K562 (cell line): Measurements from ENCODE around the gene KSR2. TPM values are rescaled to one million over a fixed set of nuclear protein-coding genes. Genes with fewer than 3 reads are reported as not detected.

Experiments used
- ATAC-seq: fragments of 200-7000 bp; cut with Tn5 transposase; 3 replicates; pipeline ENCODE4 v1.9.1; 2020; ENCODE audit warnings: moderate library complexity
- BruUV-seq: library from RNA; stranded (reverse); fragments of 400-500 nt; replicated peaks from 2 replicates; lab custom pipeline; 2021; lab: Mats Ljungman, UMichigan
- CTCF ChIA-PET: fragments of 300-600 bp; formaldehyde crosslinking; extraction: SDS; loops from one replicate; lab custom pipeline; 2021; ENCODE audit warnings: low intra/inter-chr PET ratio; lab: Yijun Ruan, JAX
- POLR2A ChIA-PET: fragments of 300-600, 350-650 bp; sonication (Branson Sonifier 250); formaldehyde crosslinking; extraction: SDS; loops from one replicate; lab custom pipeline; 2021; ENCODE audit warnings: antibody characterized with exemption, inconsistent platforms; lab: Yijun Ruan, JAX
- DNase-seq, 4 experiments: peaks; one replicate each; pipeline versions ENCODE4 v3.0.0 to v3.0.0-alpha.2; 2011 to 2018; ENCODE audit warnings: low spot score in 3 of 4, mixed read lengths in 3 of 4; ENCODE audit errors: extremely low read depth in 1 of 4
- FAIRE-seq: peaks from 2 replicates; lab custom pipeline; 2011; peaks lifted over from hg19 to GRCh38; lab: Jason Lieb, UNC
- H2AFZ ChIP-seq: 2 replicates; pipeline ENCODE4 v1.6.0; 2011; ENCODE audit warnings: low read depth, low read length, control low read depth, inconsistent platforms
- H3K27ac ChIP-seq: fragments of 200-600 bp; 3 replicates; pipeline ENCODE4 v1.8.0; 2011; ENCODE audit warnings: low read depth, mild to moderate bottlenecking, control low read depth, inconsistent platforms, low read length, moderate library complexity, mixed read lengths; ENCODE audit errors: extremely low read depth
- H3K27me3 ChIP-seq, 2 experiments: fragments of 300-600 bp in 1 of 2; 2 replicates in 1 of 2; 3 replicates in 1 of 2; pipeline versions ENCODE4 v1.6.0 to v1.8.0; 2011; ENCODE audit warnings: inconsistent platforms in 2 of 2, low read length in 2 of 2, mild to moderate bottlenecking in 1 of 2, mixed read lengths in 1 of 2, moderate library complexity in 1 of 2; ENCODE audit not compliant: control insufficient read depth in 2 of 2, insufficient read depth in 2 of 2
- H3K36me3 ChIP-seq: fragments of 300-600 bp; 3 replicates; pipeline ENCODE4 v1.8.0; 2011; ENCODE audit warnings: mild to moderate bottlenecking, low read length, inconsistent platforms; ENCODE audit not compliant: control insufficient read depth, insufficient read depth
- H3K4me1 ChIP-seq, 2 experiments: fragments of 200-600 bp in 1 of 2; replicated peaks in 1 of 2; 2 replicates in 1 of 2; 3 replicates in 1 of 2; pipeline versions ENCODE4 v1.5.1 to v1.8.0; 2011; ENCODE audit warnings: inconsistent platforms in 2 of 2, low read length in 2 of 2, mild to moderate bottlenecking in 1 of 2, mixed read lengths in 1 of 2, moderate library complexity in 1 of 2; ENCODE audit not compliant: control insufficient read depth in 2 of 2, insufficient read depth in 2 of 2
- H3K4me2 ChIP-seq: 2 replicates; pipeline ENCODE4 v1.6.1; 2011; ENCODE audit warnings: low read length, control low read depth, inconsistent platforms, mixed read lengths; ENCODE audit not compliant: insufficient read depth
- H3K4me3 ChIP-seq: fragments of 200-600 bp; sonication (generic), shearing (Covaris generic); 2 replicates; pipeline ENCODE4 v1.5.1; 2016; ENCODE audit warnings: control low read depth, inconsistent platforms
- H3K79me2 ChIP-seq: fragments of 200-600 bp; 3 replicates; pipeline ENCODE4 v1.8.0; 2011; ENCODE audit warnings: low read length, inconsistent platforms; ENCODE audit not compliant: control insufficient read depth, insufficient read depth
- H3K9ac ChIP-seq, 2 experiments: 2 replicates each; pipeline versions ENCODE4 v1.6.0 to v1.6.1; 2011; ENCODE audit warnings: low read depth in 2 of 2, low read length in 2 of 2, control low read depth in 1 of 2, inconsistent platforms in 1 of 2, mild to moderate bottlenecking in 1 of 2, mixed read lengths in 1 of 2; ENCODE audit not compliant: insufficient read depth in 1 of 2
- H3K9me1 ChIP-seq: one replicate; pipeline ENCODE4 v1.6.0; 2011; ENCODE audit warnings: inconsistent platforms, mild to moderate bottlenecking, low read length, moderate library complexity; ENCODE audit not compliant: control insufficient read depth, insufficient read depth
- H3K9me3 ChIP-seq: replicated peaks from 2 replicates; pipeline ENCODE4 v1.5.1; 2011; ENCODE audit warnings: low read depth, low read length, inconsistent platforms; ENCODE audit not compliant: control insufficient read depth, insufficient read depth
- H4K20me1 ChIP-seq: replicated peaks from 2 replicates; pipeline ENCODE4 v1.6.1; 2011; ENCODE audit warnings: low read length, inconsistent platforms, mixed read lengths; ENCODE audit not compliant: control insufficient read depth, insufficient read depth
- CSDE1 ChIP-seq, 2 experiments: fragments of 450-650 bp; IDR thresholded peaks; 2 replicates each; pipeline ENCODE4 v1.6.1; 2016; ENCODE audit warnings: mild to moderate bottlenecking in 1 of 2
- NR2C2 ChIP-seq, 2 experiments: fragments of 200-800 bp in 1 of 2; sonication (Bioruptor generic) in 1 of 2; sonication (generic) in 1 of 2; formaldehyde crosslinking in 1 of 2; IDR thresholded peaks; 2 replicates each; pipeline versions ENCODE4 v1.6.1 to v1.8.0; 2016 to 2022; ENCODE audit warnings: mild to moderate bottlenecking in 1 of 2, missing compliant biosample characterization in 1 of 2, missing genetic modification characterization in 1 of 2, missing genetic modification reagents in 1 of 2
- TAF1 ChIP-seq: IDR thresholded peaks from 2 replicates; pipeline ENCODE4 v1.6.1; 2011; ENCODE audit warnings: mild to moderate bottlenecking, low read length, moderate library complexity; ENCODE audit not compliant: insufficient read depth, control insufficient read depth, severe bottlenecking; ENCODE audit errors: extremely low read depth
- TAF15 ChIP-seq: fragments of 200-400 bp; formaldehyde crosslinking; IDR thresholded peaks from 2 replicates; pipeline ENCODE4 v1.6.1; 2017; ENCODE audit warnings: mild to moderate bottlenecking, low read depth, low read length, moderate library complexity
- ZNF395 ChIP-seq: fragments of 200-800 bp; sonication (Bioruptor generic); IDR thresholded peaks from 2 replicates; pipeline ENCODE4 v1.6.1; 2017; ENCODE audit warnings: missing genetic modification characterization, missing compliant biosample characterization
- WGBS: fragments of 100-300 bp; shearing (Covaris generic); methylation state at CpG from one replicate; pipeline ENCODE4 v1.1.6; 2016; ENCODE audit warnings: low coverage, mixed read lengths; ENCODE audit not compliant: insufficient coverage; ENCODE audit errors: missing lambda C conversion rate; 5-methylcytosine and 5-hydroxymethylcytosine counted together
- in situ Hi-C: fragments of 300-500 bp; cut with MboI; formaldehyde crosslinking; loops from 4 replicates; pipeline ENCODE4 v1.15.0; 2018; ENCODE audit warnings: inconsistent platforms, mixed read lengths
- intact Hi-C: fragments of 100-400 bp; cut with micrococcal nuclease; formaldehyde crosslinking; loops from 2 replicates; pipeline ENCODE4 v1.14.2; 2022
- polyA plus RNA-seq, 8 experiments: library from polyadenylated mRNA; depleted of rRNA in 4 of 8; stranded (reverse) in 5 of 8; unstranded in 3 of 8; fragments of >200 nt; fragmentation: Nextera tagmentation in 2 of 8; fragmentation: Illumina TruSeq in 1 of 8; extraction: Ambion mirVana in 2 of 8; extraction: Trizol in 1 of 8; gene quantifications; 2 replicates each; pipeline versions ENCODE4 v1.2.1 to v1.2.3, GENCODE V29; 2011 to 2014; ENCODE audit warnings: inconsistent platforms in 1 of 8, missing spikeins in 1 of 8
- total RNA-seq, 7 experiments: library from RNA; depleted of rRNA in 6 of 7; stranded (reverse); fragments of >200 nt in 6 of 7; fragmentation: Illumina TruSeq in 2 of 7; extraction: Trizol in 2 of 7; gene quantifications; 2 replicates each; pipeline versions ENCODE4 v1.2.1 to v1.2.3, GENCODE V29; 2011 to 2021; ENCODE audit warnings: low replicate concordance in 1 of 7

KSR2 gene
- total and polyA plus RNA-seq, 9 of the 15 experiments (the other 6 are each of a cell fraction or from before 2014, with no cell fraction given) = not detected

GRCh38 chr12:117762143-117762542, 206.6 kb downstream of the KSR2 start:
- peaks cover 0 to 9% of the 10 kb centered on the region in 2 experiments; a peak in 2 of 5 replicates for H3K27me3 ChIP-seq
- no peaks in the 10 kb centered on the region for H3K9me3 ChIP-seq
- no peak overlapping the region for H3K27ac ChIP-seq
- no peaks in the 10 kb centered on the region for H3K9me1 ChIP-seq
- 34% methylated on average over 2 of the region's 2 CpGs for whole genome bisulfite sequencing
- H3K79me2 ChIP-seq = no peaks in the 10 kb centered on the region
- FAIRE-seq = no peak
- in situ Hi-C loops = no loop called here
- H3K9ac ChIP-seq = no peak overlapping the region
- no peak overlapping the region for H3K4me2 ChIP-seq
- no peak overlapping the region for H2AFZ ChIP-seq
- CTCF ChIA-PET = no interaction called here
- H3K36me3 ChIP-seq = no peaks in the 10 kb centered on the region
- POLR2A ChIA-PET = no interaction called here
- intact Hi-C loops = no loop called here
- H3K4me3 ChIP-seq = no peak overlapping the region
- no peak for ATAC-seq
- no TSS peak for BruUV-seq
- H4K20me1 ChIP-seq = no peaks in the 10 kb centered on the region
- no peak for DNase-seq
- no peak for TF ChIP-seq NR2C2 (CRISPR knock-in tag; IDR thresholded peaks at IDR 0.05)
- TF ChIP-seq NR2C2 (tag; IDR thresholded peaks at IDR 0.05) = no peak
- TF ChIP-seq TAF1 = no peak
- TF ChIP-seq TAF15 = no peak
- TF ChIP-seq CSDE1 (IDR thresholded peaks at IDR 0.05) = no peak
- TF ChIP-seq ZNF395 (CRISPR knock-in tag) = no peak
- H3K4me1 ChIP-seq = no peaks in the 10 kb centered on the region
